HepG2 (cell line): Measurements from ENCODE around the gene NCKAP1. TPM values are rescaled to one million over a fixed set of nuclear protein-coding genes. Genes with fewer than 3 reads are reported as not detected.

Source experiments
- ATRX ChIP-seq: sonication (generic); formaldehyde crosslinking; IDR thresholded peaks from 2 replicates; pipeline ENCODE4 v1.4.0; 2020; ENCODE audit warnings: missing genetic modification reagents, borderline replicate concordance
- GABPA ChIP-seq, 2 experiments: IDR thresholded peaks; 2 replicates each; pipeline ENCODE4 v1.6.1; 2011 to 2016; ENCODE audit warnings: low read depth in 2 of 2, low read length in 1 of 2, missing biosample characterization in 1 of 2, missing genetic modification characterization in 1 of 2
- KAT8 ChIP-seq: IDR thresholded peaks from 2 replicates; pipeline ENCODE4 v1.6.1; 2016; ENCODE audit warnings: missing genetic modification reagents, missing compliant biosample characterization
- MTA1 ChIP-seq: sonication (generic); formaldehyde crosslinking; IDR thresholded peaks from 2 replicates; pipeline ENCODE4 v1.4.0; 2020; ENCODE audit warnings: missing genetic modification reagents, mild to moderate bottlenecking, borderline replicate concordance
- NFIB ChIP-seq: sonication (generic); formaldehyde crosslinking; IDR thresholded peaks from 2 replicates; pipeline ENCODE4 v1.9.0; 2021; ENCODE audit warnings: missing genetic modification reagents, mild to moderate bottlenecking, borderline replicate concordance
- NR2F2 ChIP-seq: IDR thresholded peaks from 2 replicates; pipeline ENCODE4 v1.6.1; 2012; ENCODE audit warnings: low read depth, inconsistent platforms, borderline replicate concordance
- NRL ChIP-seq: sonication (generic); formaldehyde crosslinking; IDR thresholded peaks from 2 replicates; pipeline ENCODE4 v1.5.0; 2020; ENCODE audit warnings: missing genetic modification reagents, mild to moderate bottlenecking, moderate library complexity, borderline replicate concordance
- PHF8 ChIP-seq: sonication (generic); formaldehyde crosslinking; IDR thresholded peaks from 2 replicates; pipeline ENCODE4 v1.5.0; 2020; ENCODE audit warnings: missing genetic modification reagents
- RAD21 ChIP-seq: fragments of 450-650 bp; formaldehyde crosslinking; IDR thresholded peaks from 2 replicates; pipeline ENCODE4 v1.5.0; 2020; ENCODE audit warnings: mild to moderate bottlenecking
- RAD51 ChIP-seq: fragments of 450-650 bp; IDR thresholded peaks from 2 replicates; pipeline ENCODE4 v1.6.1; 2016; ENCODE audit warnings: borderline replicate concordance
- ZNF232 ChIP-seq: sonication (generic); formaldehyde crosslinking; IDR thresholded peaks from 2 replicates; pipeline ENCODE4 v1.4.0; 2020; ENCODE audit warnings: missing genetic modification reagents, borderline replicate concordance
- ZNF24 ChIP-seq: fragments of 450-650 bp; IDR thresholded peaks from 2 replicates; pipeline ENCODE4 v1.6.1; 2017; ENCODE audit warnings: antibody characterized with exemption, mild to moderate bottlenecking
- ZNF510 ChIP-seq: sonication (generic); formaldehyde crosslinking; IDR thresholded peaks from 2 replicates; pipeline ENCODE4 v1.4.0; 2020; ENCODE audit warnings: low read depth, mild to moderate bottlenecking, missing genetic modification reagents
- ZNF777 ChIP-seq: sonication (generic); formaldehyde crosslinking; IDR thresholded peaks from 2 replicates; pipeline ENCODE4 v1.4.0; 2020; ENCODE audit warnings: missing genetic modification reagents
- ZNF891 ChIP-seq: sonication (generic); formaldehyde crosslinking; IDR thresholded peaks from 2 replicates; pipeline ENCODE4 v1.5.0; 2020; ENCODE audit warnings: mild to moderate bottlenecking, missing genetic modification reagents
- polyA plus RNA-seq, 8 experiments: library from polyadenylated mRNA; depleted of rRNA in 3 of 8; stranded (reverse) in 7 of 8; unstranded in 1 of 8; fragments of >200 nt; fragmentation: Illumina TruSeq in 4 of 8; extraction: Trizol in 4 of 8; gene quantifications; 2 replicates each; pipeline versions ENCODE4 v1.2.1 to v1.2.3, GENCODE V29; 2011 to 2016; ENCODE audit warnings: low read depth in 4 of 8, missing spikeins in 1 of 8, mixed read lengths in 1 of 8; ENCODE audit not compliant: insufficient read depth in 1 of 8
- total RNA-seq, 5 experiments: library from RNA; depleted of rRNA; stranded (reverse); fragments of >200 nt; fragmentation: Illumina TruSeq; extraction: Trizol; gene quantifications; 2 replicates each; pipeline ENCODE4 v1.2.3, GENCODE V29; 2016; ENCODE audit warnings: low read depth in 1 of 5
- TF ChIP-seq, protein P1 (sequence below): sonication (generic); formaldehyde crosslinking; IDR thresholded peaks from 2 replicates; pipeline ENCODE4 v1.4.0; 2020; ENCODE audit warnings: missing genetic modification reagents
- TF ChIP-seq, protein P2 (sequence below): sonication (generic); formaldehyde crosslinking; IDR thresholded peaks from 2 replicates; pipeline ENCODE4 v1.5.1; 2020; ENCODE audit warnings: missing genetic modification reagents, mild to moderate bottlenecking, borderline replicate concordance
- TF ChIP-seq, protein P3 (sequence below): sonication (generic); formaldehyde crosslinking; conservative IDR thresholded peaks from 2 replicates; pipeline ENCODE4 v1.4.0; 2020; ENCODE audit warnings: missing genetic modification reagents
- TF ChIP-seq, protein P4 (sequence below): conservative IDR thresholded peaks from 2 replicates; pipeline ENCODE4 v1.6.1; 2018; ENCODE audit warnings: missing genetic modification reagents
- TF ChIP-seq, protein P5 (sequence below): sonication (generic); formaldehyde crosslinking; IDR thresholded peaks from 2 replicates; pipeline ENCODE4 v1.4.0; 2020; ENCODE audit warnings: mild to moderate bottlenecking, low read depth, missing genetic modification reagents

NCKAP1 gene
- total and polyA plus RNA-seq, 2 of the 13 experiments (the other 11 are each of a cell fraction or from before 2014, with no cell fraction given) = 72.1 to 96.3 TPM

DNA sequence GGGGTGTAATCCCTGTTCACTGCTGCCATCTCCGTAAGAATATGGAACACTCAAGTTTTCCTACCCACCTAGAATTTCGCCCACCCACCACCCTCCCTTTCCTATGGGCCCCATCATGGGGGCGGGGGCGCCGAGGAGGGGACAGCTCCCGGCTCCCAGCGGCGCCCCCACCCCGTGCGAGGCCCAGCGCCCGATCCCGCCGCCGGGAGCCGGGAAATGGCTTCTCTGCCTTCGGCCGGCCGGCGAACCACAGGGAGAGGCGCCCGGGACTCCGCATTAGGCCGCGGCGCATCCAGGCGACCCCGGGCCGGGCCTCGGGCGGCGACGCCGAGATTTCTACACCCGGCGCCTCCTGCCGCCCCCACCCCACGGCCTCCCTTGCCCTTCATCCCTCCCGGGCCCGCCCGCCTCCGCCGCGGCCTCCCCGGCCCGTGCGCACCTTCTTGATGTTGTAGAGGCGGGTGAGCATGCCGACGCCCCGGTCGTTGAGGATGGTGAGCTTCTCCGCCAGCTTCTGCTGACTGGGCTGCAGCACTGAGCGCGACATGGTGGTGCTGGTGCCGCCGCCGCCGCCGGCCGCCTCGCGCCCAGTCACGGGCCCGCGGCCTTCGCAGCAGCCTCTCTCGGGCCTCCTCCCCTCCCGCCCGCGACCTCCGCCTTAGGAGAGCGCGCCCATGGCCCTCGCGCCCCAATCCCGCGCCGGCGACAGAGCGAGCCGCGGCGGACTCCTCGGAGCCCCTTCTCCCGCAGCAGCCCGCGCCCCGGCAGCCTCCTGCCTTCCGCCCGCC is 510 bp downstream of the NCKAP1 start (continued):
- TF ChIP-seq ZNF891 (CRISPR knock-in tag) = no peak
- no peak for TF ChIP-seq NFIB (CRISPR knock-in tag)
- TF ChIP-seq, protein P1, sequence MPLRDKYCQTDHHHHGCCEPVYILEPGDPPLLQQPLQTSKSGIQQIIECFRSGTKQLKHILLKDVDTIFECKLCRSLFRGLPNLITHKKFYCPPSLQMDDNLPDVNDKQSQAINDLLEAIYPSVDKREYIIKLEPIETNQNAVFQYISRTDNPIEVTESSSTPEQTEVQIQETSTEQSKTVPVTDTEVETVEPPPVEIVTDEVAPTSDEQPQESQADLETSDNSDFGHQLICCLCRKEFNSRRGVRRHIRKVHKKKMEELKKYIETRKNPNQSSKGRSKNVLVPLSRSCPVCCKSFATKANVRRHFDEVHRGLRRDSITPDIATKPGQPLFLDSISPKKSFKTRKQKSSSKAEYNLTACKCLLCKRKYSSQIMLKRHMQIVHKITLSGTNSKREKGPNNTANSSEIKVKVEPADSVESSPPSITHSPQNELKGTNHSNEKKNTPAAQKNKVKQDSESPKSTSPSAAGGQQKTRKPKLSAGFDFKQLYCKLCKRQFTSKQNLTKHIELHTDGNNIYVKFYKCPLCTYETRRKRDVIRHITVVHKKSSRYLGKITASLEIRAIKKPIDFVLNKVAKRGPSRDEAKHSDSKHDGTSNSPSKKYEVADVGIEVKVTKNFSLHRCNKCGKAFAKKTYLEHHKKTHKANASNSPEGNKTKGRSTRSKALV (CRISPR knock-in tag) = no peak
- TF ChIP-seq NRL (CRISPR knock-in tag) = no peak
- TF ChIP-seq KAT8 (CRISPR knock-in tag) = no peak
- no peak for TF ChIP-seq ZNF510 (CRISPR knock-in tag)
- TF ChIP-seq, protein P2, sequence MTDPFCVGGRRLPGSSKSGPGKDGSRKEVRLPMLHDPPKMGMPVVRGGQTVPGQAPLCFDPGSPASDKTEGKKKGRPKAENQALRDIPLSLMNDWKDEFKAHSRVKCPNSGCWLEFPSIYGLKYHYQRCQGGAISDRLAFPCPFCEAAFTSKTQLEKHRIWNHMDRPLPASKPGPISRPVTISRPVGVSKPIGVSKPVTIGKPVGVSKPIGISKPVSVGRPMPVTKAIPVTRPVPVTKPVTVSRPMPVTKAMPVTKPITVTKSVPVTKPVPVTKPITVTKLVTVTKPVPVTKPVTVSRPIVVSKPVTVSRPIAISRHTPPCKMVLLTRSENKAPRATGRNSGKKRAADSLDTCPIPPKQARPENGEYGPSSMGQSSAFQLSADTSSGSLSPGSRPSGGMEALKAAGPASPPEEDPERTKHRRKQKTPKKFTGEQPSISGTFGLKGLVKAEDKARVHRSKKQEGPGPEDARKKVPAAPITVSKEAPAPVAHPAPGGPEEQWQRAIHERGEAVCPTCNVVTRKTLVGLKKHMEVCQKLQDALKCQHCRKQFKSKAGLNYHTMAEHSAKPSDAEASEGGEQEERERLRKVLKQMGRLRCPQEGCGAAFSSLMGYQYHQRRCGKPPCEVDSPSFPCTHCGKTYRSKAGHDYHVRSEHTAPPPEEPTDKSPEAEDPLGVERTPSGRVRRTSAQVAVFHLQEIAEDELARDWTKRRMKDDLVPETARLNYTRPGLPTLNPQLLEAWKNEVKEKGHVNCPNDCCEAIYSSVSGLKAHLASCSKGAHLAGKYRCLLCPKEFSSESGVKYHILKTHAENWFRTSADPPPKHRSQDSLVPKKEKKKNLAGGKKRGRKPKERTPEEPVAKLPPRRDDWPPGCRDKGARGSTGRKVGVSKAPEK (CRISPR knock-in tag) = no peak
- no peak for TF ChIP-seq MTA1
- TF ChIP-seq, protein P3, sequence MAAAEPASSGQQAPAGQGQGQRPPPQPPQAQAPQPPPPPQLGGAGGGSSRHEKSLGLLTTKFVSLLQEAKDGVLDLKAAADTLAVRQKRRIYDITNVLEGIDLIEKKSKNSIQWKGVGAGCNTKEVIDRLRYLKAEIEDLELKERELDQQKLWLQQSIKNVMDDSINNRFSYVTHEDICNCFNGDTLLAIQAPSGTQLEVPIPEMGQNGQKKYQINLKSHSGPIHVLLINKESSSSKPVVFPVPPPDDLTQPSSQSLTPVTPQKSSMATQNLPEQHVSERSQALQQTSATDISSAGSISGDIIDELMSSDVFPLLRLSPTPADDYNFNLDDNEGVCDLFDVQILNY (CRISPR knock-in tag) = no peak
- TF ChIP-seq ZNF777 (CRISPR knock-in tag) = peak; percentile 51
- TF ChIP-seq ZNF24 = no peak
- TF ChIP-seq ZNF232 = no peak
- TF ChIP-seq, protein P4, sequence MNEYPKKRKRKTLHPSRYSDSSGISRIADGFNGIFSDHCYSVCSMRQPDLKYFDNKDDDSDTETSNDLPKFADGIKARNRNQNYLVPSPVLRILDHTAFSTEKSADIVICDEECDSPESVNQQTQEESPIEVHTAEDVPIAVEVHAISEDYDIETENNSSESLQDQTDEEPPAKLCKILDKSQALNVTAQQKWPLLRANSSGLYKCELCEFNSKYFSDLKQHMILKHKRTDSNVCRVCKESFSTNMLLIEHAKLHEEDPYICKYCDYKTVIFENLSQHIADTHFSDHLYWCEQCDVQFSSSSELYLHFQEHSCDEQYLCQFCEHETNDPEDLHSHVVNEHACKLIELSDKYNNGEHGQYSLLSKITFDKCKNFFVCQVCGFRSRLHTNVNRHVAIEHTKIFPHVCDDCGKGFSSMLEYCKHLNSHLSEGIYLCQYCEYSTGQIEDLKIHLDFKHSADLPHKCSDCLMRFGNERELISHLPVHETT = no peak
- no peak; the same call in 1 of the 2 replicates for TF ChIP-seq RAD21 (CRISPR knock-in tag)
- no peak for TF ChIP-seq NR2F2
- peak; percentile 80 for TF ChIP-seq PHF8 (CRISPR knock-in tag)
- TF ChIP-seq, protein P5, sequence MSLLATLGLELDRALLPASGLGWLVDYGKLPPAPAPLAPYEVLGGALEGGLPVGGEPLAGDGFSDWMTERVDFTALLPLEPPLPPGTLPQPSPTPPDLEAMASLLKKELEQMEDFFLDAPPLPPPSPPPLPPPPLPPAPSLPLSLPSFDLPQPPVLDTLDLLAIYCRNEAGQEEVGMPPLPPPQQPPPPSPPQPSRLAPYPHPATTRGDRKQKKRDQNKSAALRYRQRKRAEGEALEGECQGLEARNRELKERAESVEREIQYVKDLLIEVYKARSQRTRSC (CRISPR knock-in tag) = no peak; the same call in 1 of the 2 replicates
- TF ChIP-seq RAD51 = no peak
- TF ChIP-seq GABPA (IDR thresholded peaks at IDR 0.05; ENCODE audit: low read depth, low read length) = 0 out of 2 replicates have a peak, but pooled peaks have one; percentile 14
- no peak for TF ChIP-seq GABPA (CRISPR knock-in tag; IDR thresholded peaks at IDR 0.05; ENCODE audit: low read depth)
- TF ChIP-seq ATRX (CRISPR knock-in tag) = no peak
